ENCODE results near the gene CRYBG2. TPM values are rescaled to one million over a fixed set of nuclear protein-coding genes. Genes with fewer than 3 reads are reported as not detected.

CRYBG2 gene
- total RNA-seq, 1 experiment from 2014 or later = 0.64 TPM

DNA sequence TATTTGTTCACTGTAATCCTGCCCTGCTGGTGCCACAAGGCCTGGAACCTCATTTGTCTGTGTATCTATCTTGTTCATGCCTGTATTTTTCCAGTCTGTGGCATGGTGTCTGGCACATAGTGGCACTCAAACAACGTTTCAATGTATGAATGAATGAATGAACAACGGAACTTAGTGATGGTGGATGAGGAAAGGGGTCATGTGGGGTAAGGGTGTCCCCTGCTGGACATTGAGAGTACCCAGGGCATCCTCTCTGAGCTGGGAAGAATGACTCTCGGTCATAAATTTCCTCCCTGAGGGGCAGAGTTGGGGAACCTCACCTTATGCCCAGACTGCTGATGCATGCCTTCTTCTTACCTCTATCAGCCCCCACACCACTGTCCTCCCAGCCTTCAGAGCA lies 37.5 kb upstream of the CRYBG2 start:
- intact Hi-C loops (cut with micrococcal nuclease; ENCODE audit: unreplicated experiment) = loop anchor here (5.0 kb wide), 1 partner anchor 104 kb away; no protein-coding TSS in a partner anchor

DNA sequence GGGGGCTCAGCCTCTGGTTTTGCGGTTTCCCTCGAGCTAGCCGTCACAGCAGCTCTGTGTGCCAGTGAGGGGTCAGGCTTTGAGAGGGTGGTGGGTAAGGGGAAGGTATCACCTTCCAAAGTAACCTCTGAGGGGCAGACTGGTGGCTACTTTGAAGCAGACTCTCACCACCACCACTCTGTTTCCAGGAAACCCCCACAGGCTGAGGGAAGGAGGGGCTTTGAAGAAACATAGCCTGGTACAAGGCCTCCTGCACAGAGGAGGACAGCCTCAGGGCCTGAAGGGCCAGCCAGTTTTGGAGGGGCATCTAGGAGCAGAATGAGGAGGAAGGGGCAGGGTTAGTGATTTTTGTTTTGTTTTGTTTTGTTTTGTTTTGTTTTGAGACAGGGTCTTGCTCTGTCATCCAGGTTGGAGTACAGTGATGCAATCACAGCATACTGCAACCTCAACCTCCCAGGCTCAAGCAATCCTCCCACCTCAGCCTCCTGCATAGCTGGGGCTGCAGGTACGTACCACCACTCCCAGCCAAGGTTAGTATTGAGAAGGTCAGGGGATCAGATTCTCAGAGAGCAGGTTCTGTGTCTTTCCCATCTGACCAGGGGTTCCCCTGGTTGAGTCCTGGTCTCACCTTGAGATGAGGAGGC lies 35.8 kb upstream of the CRYBG2 start:
- ChIA-PET POLR2A (no interaction called here), CTCF (no interaction called here)
- no peak overlapping the region for H3K4me3 ChIP-seq (ENCODE audit: low read depth in 2 of 2, low read length in 2 of 2)
- BruUV-seq (replicated peaks) = no TSS peak
- in situ Hi-C loops (cut with HindIII; ENCODE audit: low pct_unique_long_range_greater_than_20kb, low sequenced_read_pairs) = no loop called here
- no peak for TF ChIP-seq TCF7L2 (IDR thresholded peaks at IDR 0.05; ENCODE audit: low read depth, low read length)
- TF ChIP-seq SIN3A (IDR thresholded peaks at IDR 0.05; ENCODE audit: borderline replicate concordance, insufficient read depth, low read depth, low read length) = no peak
- TF ChIP-seq POLR2AphosphoS5 (IDR thresholded peaks at IDR 0.05; ENCODE audit: low read depth, low read length) = no peak
- TF ChIP-seq, protein P1, sequence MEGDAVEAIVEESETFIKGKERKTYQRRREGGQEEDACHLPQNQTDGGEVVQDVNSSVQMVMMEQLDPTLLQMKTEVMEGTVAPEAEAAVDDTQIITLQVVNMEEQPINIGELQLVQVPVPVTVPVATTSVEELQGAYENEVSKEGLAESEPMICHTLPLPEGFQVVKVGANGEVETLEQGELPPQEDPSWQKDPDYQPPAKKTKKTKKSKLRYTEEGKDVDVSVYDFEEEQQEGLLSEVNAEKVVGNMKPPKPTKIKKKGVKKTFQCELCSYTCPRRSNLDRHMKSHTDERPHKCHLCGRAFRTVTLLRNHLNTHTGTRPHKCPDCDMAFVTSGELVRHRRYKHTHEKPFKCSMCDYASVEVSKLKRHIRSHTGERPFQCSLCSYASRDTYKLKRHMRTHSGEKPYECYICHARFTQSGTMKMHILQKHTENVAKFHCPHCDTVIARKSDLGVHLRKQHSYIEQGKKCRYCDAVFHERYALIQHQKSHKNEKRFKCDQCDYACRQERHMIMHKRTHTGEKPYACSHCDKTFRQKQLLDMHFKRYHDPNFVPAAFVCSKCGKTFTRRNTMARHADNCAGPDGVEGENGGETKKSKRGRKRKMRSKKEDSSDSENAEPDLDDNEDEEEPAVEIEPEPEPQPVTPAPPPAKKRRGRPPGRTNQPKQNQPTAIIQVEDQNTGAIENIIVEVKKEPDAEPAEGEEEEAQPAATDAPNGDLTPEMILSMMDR (IDR thresholded peaks at IDR 0.05) = no peak
- TF ChIP-seq, protein P2, sequence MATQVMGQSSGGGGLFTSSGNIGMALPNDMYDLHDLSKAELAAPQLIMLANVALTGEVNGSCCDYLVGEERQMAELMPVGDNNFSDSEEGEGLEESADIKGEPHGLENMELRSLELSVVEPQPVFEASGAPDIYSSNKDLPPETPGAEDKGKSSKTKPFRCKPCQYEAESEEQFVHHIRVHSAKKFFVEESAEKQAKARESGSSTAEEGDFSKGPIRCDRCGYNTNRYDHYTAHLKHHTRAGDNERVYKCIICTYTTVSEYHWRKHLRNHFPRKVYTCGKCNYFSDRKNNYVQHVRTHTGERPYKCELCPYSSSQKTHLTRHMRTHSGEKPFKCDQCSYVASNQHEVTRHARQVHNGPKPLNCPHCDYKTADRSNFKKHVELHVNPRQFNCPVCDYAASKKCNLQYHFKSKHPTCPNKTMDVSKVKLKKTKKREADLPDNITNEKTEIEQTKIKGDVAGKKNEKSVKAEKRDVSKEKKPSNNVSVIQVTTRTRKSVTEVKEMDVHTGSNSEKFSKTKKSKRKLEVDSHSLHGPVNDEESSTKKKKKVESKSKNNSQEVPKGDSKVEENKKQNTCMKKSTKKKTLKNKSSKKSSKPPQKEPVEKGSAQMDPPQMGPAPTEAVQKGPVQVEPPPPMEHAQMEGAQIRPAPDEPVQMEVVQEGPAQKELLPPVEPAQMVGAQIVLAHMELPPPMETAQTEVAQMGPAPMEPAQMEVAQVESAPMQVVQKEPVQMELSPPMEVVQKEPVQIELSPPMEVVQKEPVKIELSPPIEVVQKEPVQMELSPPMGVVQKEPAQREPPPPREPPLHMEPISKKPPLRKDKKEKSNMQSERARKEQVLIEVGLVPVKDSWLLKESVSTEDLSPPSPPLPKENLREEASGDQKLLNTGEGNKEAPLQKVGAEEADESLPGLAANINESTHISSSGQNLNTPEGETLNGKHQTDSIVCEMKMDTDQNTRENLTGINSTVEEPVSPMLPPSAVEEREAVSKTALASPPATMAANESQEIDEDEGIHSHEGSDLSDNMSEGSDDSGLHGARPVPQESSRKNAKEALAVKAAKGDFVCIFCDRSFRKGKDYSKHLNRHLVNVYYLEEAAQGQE (IDR thresholded peaks at IDR 0.05; ENCODE audit: insufficient read depth in 1 of 2, low read depth in 2 of 2, low read length in 1 of 2) = no peak
- intact Hi-C loops (cut with micrococcal nuclease; ENCODE audit: unreplicated experiment) = loop anchor here (5.0 kb wide), 1 partner anchor 102 kb away; no protein-coding TSS in a partner anchor
- no peaks in the 10 kb centered on the region for H3K27me3 ChIP-seq (ENCODE audit: control insufficient read depth, insufficient read depth, low read length)
- no peaks in the 10 kb centered on the region for H3K9me3 ChIP-seq (ENCODE audit: control insufficient read depth, insufficient read depth, low read depth, low read length)
- no peak overlapping the region for H3K27ac ChIP-seq (ENCODE audit: low read length)
- no peak for ATAC-seq
- H3K36me3 ChIP-seq (ENCODE audit: control insufficient read depth, insufficient read depth, low read length) = no peaks in the 10 kb centered on the region
- H3K4me1 ChIP-seq (ENCODE audit: control insufficient read depth, insufficient read depth, low read length) = no peaks in the 10 kb centered on the region
- no peak for DNase-seq (ENCODE audit: low read depth, low spot score)

More for the DNA sequence above, 37.5 kb upstream of the CRYBG2 start:
- TF ChIP-seq, protein P1 (IDR thresholded peaks at IDR 0.05) = peak; percentile 89
- TF ChIP-seq POLR2AphosphoS5 (IDR thresholded peaks at IDR 0.05; ENCODE audit: low read depth, low read length) (no peak), SIN3A (IDR thresholded peaks at IDR 0.05; ENCODE audit: borderline replicate concordance, insufficient read depth, low read depth, low read length) (no peak)
- no TSS peak for BruUV-seq (replicated peaks)
- ChIA-PET POLR2A (interaction anchor here (0.6 kb wide), 1 partner anchor 309 kb away, joined by 6 read pairs; no protein-coding TSS in a partner anchor), CTCF (interaction anchor here (0.6 to 1.8 kb wide), 6 partner anchors 10 to 112 kb away, joined by 3 to 11 read pairs (median 4); partner anchors contain the start of gene SH3BGRL3)
- Histone ChIP-seq H3K36me3 (ENCODE audit: control insufficient read depth, insufficient read depth, low read length) (no peaks in the 10 kb centered on the region), H3K4me1 (ENCODE audit: control insufficient read depth, insufficient read depth, low read length) (no peaks in the 10 kb centered on the region), H3K4me3 (ENCODE audit: low read depth in 2 of 2, low read length in 2 of 2) (no peak overlapping the region), H3K9me3 (ENCODE audit: control insufficient read depth, insufficient read depth, low read depth, low read length) (no peaks in the 10 kb centered on the region), H3K27me3 (ENCODE audit: control insufficient read depth, insufficient read depth, low read length) (no peaks in the 10 kb centered on the region), H3K27ac (ENCODE audit: low read length) (no peak overlapping the region)
- in situ Hi-C loops (cut with HindIII; ENCODE audit: low pct_unique_long_range_greater_than_20kb, low sequenced_read_pairs) = no loop called here
- DNase-seq (ENCODE audit: low read depth, low spot score) (no peak), ATAC-seq (peak; percentile 86)

All from Panc1 (cell line).